SH-SY5Y (cell line): Measurements from ENCODE around the gene NOC4L.
A peak's percentile ranks its signal among the peaks of the same experiment; 100 is the strongest.

Source experiments
- GATA2 ChIP-seq: IDR thresholded peaks from 2 replicates; pipeline ENCODE4 v1.6.1; 2011; ENCODE audit warnings: mild to moderate bottlenecking, low read depth, low read length
- GATA3 ChIP-seq: IDR thresholded peaks from 2 replicates; pipeline ENCODE4 v1.6.1; 2011; ENCODE audit warnings: low read depth, mild to moderate bottlenecking, low read length, moderate library complexity

Gene NOC4L

DNA sequence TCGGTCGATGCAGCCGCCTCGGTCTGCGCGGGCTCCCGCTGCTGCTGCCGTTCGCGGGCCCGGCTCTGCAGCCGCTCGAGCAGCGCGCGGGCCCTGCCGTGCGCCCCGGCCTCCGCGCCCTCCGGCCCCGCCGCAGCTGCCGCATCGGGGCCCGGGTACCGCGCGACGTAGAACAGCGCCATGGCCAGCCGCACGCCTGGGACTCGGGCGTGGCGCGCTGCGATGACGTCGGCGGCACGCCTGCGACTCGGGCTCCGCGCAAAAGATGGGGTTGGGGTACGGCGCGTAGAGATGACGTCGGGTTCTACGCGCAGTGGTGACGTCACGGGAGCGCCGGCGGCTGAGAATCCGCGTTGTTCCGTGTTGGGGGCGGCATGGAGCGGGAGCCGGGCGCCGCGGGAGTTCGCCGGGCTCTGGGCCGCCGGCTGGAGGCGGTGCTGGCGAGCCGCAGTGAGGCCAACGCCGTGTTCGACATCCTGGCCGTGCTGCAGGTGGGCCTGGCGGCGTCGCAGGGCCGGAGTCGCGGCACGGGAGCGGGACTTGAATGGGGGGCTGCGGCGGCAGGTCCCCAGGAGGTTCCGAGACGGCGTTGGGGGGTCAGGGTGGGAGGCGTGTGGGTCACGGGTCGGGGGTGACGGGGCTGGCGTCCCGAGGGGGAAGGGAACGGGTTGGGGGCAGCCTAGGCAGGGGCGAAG lies at the start of gene NOC4L, which contains the start of gene DDX51:
TSS of gene NOC4L (plus strand) at position 343 of the 695 bp plus-strand sequence. CDS start at position 375, 32 bp downstream.
TSS of gene DDX51 (minus strand) at position 205 of the 695 bp plus-strand sequence. CDS start at position 182, 23 bp downstream.
- TF ChIP-seq GATA3 (no peak), GATA2 (peak; percentile 9; the same call in 1 of the 2 replicates)

- TF ChIP-seq GATA2, result no peak
- no peak for TF ChIP-seq GATA3
These were observed 48.5 kb upstream of the NOC4L start for GRCh38 chr12:132095520-132096409.

DNA sequence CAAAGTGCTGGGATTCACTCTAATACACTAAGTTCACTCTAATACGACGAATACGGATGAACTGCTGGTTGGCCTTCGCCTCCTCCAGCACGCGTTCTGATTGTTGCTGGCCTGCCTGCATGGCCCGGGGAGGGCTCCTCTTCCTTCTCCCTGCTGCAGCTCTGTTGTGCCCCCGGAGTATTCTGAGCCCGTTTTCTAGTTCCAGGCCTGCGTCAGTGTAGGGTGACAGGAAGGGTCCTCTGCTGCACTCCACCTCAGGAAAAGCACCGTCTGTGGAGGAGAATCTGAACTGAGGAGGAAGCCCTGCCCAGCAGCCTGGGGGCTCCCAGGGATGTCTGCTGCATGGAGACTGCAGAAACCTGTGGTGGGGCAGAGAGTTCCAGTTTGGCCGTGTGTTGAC lies 44.5 kb upstream of the NOC4L start:
- no peak for TF ChIP-seq GATA2
- no peak for TF ChIP-seq GATA3

DNA sequence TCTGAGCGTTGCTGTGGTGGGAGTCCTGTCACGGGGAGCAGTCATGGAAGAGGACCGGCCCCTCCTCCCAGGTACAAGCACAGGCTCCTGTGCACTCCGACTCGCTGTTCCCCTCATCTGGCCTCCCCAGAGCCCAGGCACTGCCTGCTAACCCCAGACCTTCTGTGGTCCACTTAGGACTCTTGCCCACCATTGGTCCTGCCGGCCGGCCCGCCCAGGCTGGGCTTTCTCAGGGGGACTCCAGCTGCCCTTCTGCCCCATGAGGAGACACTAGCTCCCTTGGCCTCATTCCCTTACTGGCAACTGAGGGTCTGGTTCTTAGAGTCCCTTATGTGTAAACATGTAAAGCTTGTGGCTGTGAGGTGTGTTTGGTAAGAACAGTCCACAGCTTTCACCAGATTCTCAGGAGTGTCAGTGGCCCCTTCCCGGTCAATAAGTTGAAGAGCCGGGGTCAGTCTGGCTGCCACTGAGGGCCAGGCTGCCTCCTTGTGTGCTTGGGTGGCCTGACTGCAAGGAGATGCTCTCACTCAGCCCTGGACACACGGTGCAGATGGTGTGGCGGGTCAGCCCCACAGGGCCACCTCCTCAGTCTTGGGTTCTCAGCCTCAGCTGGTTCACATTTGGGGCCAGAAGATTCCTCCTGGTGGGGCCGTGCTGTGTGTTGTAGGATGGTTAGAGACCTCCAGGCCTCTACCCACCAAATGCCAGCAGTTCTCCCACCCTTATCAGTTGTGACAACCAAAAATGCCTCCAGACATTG lies 43.8 kb upstream of the NOC4L start:
- TF ChIP-seq GATA2, result no peak
- no peak for TF ChIP-seq GATA3

DNA sequence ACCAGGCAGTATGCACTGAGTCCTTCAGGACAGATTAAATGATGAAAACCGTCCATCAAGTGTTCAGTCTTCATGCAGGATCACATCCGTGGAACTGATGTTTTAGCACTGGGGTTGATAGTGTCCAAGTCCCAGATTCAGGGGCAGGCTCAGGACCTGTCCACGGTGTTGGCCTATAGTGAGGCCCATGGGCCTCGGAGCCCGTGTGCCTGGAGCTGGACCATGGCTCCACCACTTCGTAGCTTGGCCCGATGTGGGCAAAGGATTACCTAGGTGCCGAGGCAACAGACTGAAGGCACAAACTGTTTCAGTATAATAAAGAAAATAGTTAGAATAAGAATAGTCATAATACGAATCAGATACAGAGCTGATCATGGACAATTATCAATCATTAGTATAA lies 42.0 kb upstream of the NOC4L start:
- TF ChIP-seq GATA3, result no peak
- no peak for TF ChIP-seq GATA2

DNA sequence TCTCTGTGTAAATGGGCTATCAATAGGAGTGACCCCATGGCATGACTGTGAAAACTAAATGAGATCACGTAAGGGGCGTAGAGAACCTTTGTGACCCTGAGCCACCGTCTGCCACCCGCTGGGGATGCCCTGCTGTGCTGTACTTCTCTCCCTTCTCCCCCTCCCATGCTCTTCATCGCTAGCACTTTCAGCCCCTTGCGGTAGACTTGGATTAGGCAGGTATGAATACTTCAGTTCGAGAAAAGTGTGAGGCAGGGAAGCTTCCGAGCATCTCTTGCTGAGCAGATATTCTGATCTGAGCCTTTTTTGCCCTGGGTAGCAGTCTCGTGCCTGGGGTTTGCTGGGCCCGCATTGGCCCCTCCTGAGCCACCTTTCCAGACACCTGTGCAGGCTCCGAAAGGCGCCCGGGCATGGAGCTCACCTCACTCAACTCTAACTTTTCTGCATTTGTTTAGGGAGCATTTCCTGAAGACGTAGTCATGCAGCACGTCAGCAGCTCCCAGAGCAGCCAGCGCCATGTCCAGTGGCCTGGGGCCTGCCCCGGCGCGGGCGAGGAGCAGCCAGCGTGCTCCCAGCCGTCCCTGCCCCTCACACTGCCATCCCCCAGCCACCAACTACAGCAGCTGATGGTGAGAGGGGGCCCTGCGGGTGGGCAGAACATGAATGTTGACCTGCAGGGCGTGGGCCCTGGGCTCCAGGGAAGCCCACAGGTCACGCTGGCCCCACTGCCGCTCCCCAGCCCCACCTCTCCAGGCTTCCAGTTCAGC lies 40.5 kb upstream of the NOC4L start:
- TF ChIP-seq GATA2 (no peak), GATA3 (no peak)

- no peak for TF ChIP-seq GATA3
- TF ChIP-seq GATA2, result no peak
These were observed 38.8 kb upstream of the NOC4L start for GRCh38 chr12:132105467-132105866.

DNA sequence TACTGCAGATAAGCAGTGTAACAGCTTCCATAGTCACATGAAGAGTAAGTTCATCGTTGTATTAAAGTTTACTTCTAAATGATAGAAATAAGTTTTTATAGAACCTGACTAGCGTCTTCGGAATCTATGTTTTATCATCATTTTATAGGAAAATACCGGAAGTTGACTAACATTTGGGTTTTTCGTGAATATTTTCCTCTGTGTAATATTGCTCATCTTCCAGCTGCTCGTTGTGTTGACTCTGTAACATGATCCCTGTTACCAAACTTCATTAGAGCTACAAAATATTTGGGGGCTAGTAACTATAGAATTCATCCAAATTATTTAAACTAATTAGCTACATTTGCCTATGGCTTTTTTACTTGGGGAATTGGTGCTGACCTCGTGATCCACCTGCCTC lies 37.3 kb upstream of the NOC4L start:
- TF ChIP-seq GATA3 (no peak), GATA2 (no peak)

DNA sequence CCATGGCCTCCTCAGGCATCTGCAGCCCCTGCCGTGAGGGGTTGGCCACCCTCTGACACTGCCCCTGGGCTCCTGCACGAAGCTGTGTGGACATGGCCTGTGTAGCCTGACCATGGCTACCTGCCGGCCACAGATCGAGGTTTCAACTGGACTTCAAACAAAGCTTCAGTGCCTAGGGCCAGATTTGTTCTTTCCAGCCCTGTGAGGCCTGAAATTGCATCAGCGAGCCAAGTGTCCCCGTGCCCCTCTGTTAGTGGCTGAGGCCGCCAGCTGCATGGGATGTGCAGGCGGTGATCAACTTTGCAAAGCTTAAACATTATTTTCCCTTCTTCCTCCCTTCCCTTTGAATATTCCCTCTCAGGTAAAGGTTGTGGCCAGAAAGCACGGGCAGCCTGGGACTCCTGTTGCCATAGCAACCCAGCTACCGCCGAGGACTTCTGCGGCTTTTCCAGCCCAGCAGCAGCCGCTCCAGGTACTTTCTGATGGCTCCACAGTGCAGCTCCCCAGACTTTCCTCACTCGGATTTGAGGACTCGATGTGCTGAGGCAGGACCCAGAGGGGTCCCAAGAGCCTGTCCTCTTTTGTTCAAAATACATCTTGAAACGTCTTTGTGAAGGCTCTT lies 35.9 kb upstream of the NOC4L start:
- TF ChIP-seq GATA2 (no peak), GATA3 (no peak)

DNA sequence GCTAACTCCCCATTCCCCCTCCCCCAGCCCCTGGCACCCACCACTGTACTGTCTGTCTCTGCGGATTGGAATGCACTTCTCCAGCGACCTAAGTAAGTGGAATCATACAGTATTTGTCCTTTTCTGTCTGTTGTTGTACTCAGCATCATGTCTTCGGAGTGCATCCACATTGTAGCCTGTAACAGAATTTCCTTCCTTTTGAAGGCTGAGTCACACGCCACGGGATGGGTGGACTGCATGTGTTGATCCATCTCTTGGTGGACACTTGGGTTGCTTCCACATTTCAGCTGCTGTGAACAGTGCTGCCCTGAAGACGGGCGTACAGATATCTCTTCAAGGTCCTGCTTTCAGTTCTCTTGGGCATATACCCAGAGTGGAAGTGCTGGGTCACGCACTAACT lies 34.5 kb upstream of the NOC4L start:
- no peak for TF ChIP-seq GATA3
- no peak for TF ChIP-seq GATA2

- no peak for TF ChIP-seq GATA2
- TF ChIP-seq GATA3, result no peak
These were observed 33.6 kb upstream of the NOC4L start for GRCh38 chr12:132110677-132111076.

DNA sequence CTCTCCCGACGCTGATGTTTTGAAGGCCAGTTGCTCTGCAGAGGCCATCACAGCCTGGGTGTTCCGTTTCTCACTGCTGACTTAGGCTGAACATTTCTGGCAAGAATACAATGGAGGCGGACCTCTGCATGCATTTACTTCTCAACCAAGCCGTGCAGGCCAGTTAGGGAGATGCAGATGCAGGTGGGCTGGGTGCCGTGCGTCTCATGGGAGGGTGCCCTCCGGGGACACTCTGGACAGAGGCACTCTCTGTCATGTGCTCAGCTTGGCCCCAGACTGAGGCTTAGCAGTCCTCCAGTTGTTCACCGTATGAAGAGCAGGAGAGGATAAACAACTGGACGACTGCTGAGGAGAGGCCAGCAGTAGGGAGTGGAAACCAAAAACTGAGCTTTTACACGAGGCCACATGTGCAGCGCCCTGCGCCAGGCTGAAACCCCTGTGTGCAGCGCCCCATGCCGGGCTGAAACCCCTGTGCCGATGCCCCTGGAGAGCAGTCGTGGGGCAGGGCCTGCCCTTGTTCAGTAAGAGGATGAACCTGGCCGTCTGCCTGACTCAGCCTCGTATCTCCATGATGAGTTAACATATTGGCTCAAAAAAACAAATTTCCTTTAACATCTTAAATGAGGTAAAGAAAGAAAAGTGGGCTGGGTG lies 32.5 kb upstream of the NOC4L start:
- TF ChIP-seq GATA2 (no peak), GATA3 (no peak)

DNA sequence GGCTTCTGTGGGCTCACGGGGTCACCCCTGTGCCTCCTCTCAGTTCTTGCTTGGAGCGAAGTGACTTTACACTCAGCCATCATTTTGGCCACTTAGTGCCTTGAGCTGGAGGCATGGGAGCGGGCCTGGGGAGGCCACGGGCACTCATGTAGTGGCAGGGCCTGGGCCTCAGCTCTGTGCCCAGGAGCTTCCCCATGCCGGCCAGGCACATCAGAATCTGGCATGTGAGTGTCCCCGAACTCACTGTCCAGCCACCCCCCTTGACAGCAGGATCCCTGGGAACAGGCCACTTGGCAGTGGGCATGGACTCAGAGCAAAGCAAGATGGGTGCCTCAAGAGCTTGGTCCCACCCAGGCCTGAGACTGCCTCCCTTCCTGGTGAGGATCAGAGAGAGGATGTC lies 29.6 kb upstream of the NOC4L start:
- TF ChIP-seq GATA3 (no peak), GATA2 (no peak)

DNA sequence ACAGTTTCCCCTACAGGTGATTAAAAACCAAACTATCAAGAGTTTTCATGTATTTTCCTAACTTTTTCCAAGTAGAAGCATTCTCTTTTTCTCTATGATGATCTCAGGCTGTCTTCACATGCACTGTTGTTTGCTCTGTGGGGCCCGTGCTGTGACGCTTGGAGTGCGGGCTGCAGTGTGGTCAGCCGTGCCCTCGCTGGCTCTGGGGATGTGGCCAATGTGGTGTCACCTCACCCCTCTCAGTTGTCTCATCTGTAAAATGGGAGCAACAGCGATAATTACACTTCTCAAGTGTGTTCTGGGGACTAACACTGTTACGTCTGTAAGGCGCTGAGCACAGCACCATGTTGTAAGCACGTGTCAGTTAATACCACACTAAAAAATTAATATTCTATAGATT lies 28.8 kb upstream of the NOC4L start:
- TF ChIP-seq GATA2 (no peak), GATA3 (no peak)
